Psoas muscle (tissue), 8 donors: Measurements from ENCODE around the gene FZD2. TPM values are rescaled to one million over a fixed set of nuclear protein-coding genes. Genes with fewer than 3 reads are reported as not detected.
"Not testable (repeated sequence)": the region's sequence is repeated elsewhere in the genome, so short reads cannot be mapped to it uniquely, and the experiment has no call there.

Source experiments
- ATAC-seq, 4 donors: fragments of 200-7000 bp; cut with Tn5 transposase; one replicate each; pipeline ENCODE4 v1.9.1; 2020; ENCODE audit warnings: moderate library complexity in 3 of 4, mild to moderate bottlenecking in 2 of 4
- DNase-seq, 2 donors: peaks; one replicate each; pipeline ENCODE4 v3.0.0-alpha.2; 2020
- H3K27ac ChIP-seq: fragments of 200-600 bp; one replicate; pipeline ENCODE4 v1.8.0; 2022
- H3K27me3 ChIP-seq, 3 donors: fragments of 200-600 bp in 1 of 3; one replicate each; pipeline versions ENCODE4 v1.6.1 to v1.8.0; 2013 to 2022; ENCODE audit warnings: low read length in 2 of 3, mild to moderate bottlenecking in 2 of 3, moderate library complexity in 1 of 3; ENCODE audit not compliant: insufficient read depth in 3 of 3
- H3K36me3 ChIP-seq, 2 donors: fragments of 200-600 bp in 1 of 2; one replicate each; pipeline versions ENCODE4 v1.6.1 to v1.8.0; 2013 to 2022; ENCODE audit warnings: low read depth in 1 of 2, mild to moderate bottlenecking in 1 of 2, moderate library complexity in 1 of 2; ENCODE audit not compliant: insufficient read depth in 1 of 2
- H3K4me1 ChIP-seq: fragments of 200-600 bp; one replicate; pipeline ENCODE4 v1.8.0; 2022
- H3K4me3 ChIP-seq: fragments of 200-600 bp; one replicate; pipeline ENCODE4 v1.8.0; 2022; ENCODE audit warnings: mild to moderate bottlenecking
- H3K9me3 ChIP-seq: fragments of 200-600 bp; one replicate; pipeline ENCODE4 v1.8.0; 2022
- CTCF ChIP-seq: fragments of 200-600 bp; IDR thresholded peaks from one replicate; pipeline ENCODE4 v1.8.0; 2022; ENCODE audit warnings: antibody characterized with exemption
- WGBS, 3 donors: extraction: QIAGEN DNeasy Blood & Tissue Kit; methylation state at CpG; one replicate each; pipeline versions ENCODE4 v1.1.6 to v1.1.7; 2013; 5-methylcytosine and 5-hydroxymethylcytosine counted together
- intact Hi-C, 2 donors: fragments of 100-400 bp; cut with DNase I; formaldehyde crosslinking; loops; one replicate each; pipeline versions ENCODE4 v1.11.0 to v1.14.2; 2022
- polyA plus RNA-seq, 3 donors: library from polyadenylated mRNA; stranded (reverse); fragments of 200-250 nt; gene quantifications; one replicate each; pipeline ENCODE4 v1.2.3, GENCODE V29; 2013
- total RNA-seq, 4 donors: library from RNA; stranded (reverse); fragmentation: NEBNext Ultra II Directional in 2 of 4; extraction: Animal tissue kit (Norgen Biotek cat#: 25700) in 2 of 4; gene quantifications; one replicate each; pipeline versions ENCODE4 v1.2.1 to v1.2.4, GENCODE V29; 2021 to 2023
- donor health status: healthy with polysubstance abuse.
- donor health status: DM: no; HTN: no; CAD: no; lungs with moderate emphysema.
- donor health status: Bipolar disorder and iron deficiency.
- donor health status: healthy.
- donor health status: DM: yes; HTN: yes; CAD: no.
- donor health status: DM: no; HTN: no; CAD: no.
- donor health status: DM: no; HTN: no; CAD: no.
- donor health status: DM: yes; HTN: yes; CAD: no.

The FZD2 gene
- total and polyA plus RNA-seq, 7 donors: 0.13 to 0.61 (median 0.32) TPM

DNA sequence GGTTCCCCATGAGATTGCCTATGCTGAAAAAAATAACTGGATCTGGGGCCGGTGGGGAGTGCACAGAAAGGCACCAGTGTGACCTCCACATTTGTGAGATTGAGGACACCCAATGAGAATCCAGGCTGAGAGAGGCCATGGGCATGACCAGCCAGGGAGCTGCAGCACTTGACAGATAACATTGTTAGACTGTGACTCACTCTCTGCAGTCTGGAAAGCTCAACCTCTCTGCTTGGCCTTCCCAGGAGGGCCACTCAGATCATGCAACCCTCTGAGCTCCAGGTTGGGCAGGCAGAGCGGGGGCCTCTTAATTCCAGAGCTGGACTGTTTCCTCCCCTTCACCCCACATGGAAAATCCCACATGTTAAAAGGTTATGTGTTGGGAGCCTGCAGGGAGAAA is 30.1 kb downstream of the FZD2 start:
- no peak for TF ChIP-seq CTCF
- H3K9me3 ChIP-seq: no peaks in the 10 kb centered on the region
- H3K4me1 ChIP-seq: no peaks in the 10 kb centered on the region
- 26 to 38% (median 31%) methylated on average over 2 of the region's 2 CpGs for WGBS, 3 donors
- H3K4me3 ChIP-seq: no peak overlapping the region
- no peak overlapping the region for H3K27ac ChIP-seq
- intact Hi-C loops: no loop called here
- DNase-seq: peak in 1 of 2 donors; percentile 17
- H3K36me3 ChIP-seq: no peaks in the 10 kb centered on the region
- ATAC-seq: peak in 3 of 4 donors; percentile 53 to 69 (median 60)
- peaks cover 0 to 2% (median 0%) of the 10 kb centered on the region in 3 donors for H3K27me3 ChIP-seq

DNA sequence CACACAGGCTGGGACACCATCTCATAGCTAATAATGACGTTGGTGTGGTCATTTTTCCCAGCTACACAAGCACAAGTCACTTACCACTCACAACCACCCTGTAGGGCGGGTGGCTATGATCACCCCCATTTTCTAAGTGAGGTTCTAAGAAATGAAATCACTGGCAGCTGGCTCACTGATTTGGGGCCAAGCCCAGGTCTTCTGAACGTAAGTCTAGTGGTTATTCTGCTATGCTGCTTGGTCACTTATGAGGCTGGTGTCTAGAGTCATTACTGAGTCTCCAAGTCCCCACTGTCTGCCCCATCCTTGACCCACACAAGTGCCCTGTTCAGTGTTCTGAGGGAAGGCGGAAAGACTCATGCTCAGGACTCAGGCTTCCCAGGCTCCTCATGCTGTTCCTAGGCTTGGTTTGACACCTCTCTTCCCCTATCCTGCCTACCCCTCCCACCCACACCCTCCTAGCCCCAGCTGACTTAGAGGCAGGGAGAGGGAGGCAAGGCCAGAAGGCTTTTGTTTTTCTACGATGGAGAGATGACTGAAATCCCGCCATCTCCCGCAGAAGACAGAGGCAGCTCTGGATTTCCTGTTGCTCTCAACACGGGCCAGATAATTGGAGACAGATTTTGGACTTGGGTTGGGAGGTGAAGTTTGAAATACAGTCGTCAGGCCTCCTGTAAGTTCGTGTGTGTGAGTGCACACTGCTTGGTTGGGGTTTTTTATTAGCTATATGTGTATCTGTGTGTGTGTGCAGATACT is 32.2 kb downstream of the FZD2 start:
- H3K4me3 ChIP-seq: no peak overlapping the region
- DNase-seq (no peak), ATAC-seq (no peak)
- no peak for TF ChIP-seq CTCF
- no peak overlapping the region for H3K27ac ChIP-seq
- no peaks in the 10 kb centered on the region for H3K4me1 ChIP-seq
- intact Hi-C loops: no loop called here
- 46 to 49% (median 49%) methylated on average over 10 of the region's 10 CpGs for WGBS, 3 donors
- H3K36me3 ChIP-seq: no peaks in the 10 kb centered on the region
- peaks cover 0 to 19% (median 0%) of the 10 kb centered on the region in 3 donors for H3K27me3 ChIP-seq
- H3K9me3 ChIP-seq: no peaks in the 10 kb centered on the region

GRCh38 chr17:44590072-44590462 is 32.8 kb downstream of the FZD2 start:
- H3K9me3 ChIP-seq, ATAC-seq, H3K4me3 ChIP-seq, H3K4me1 ChIP-seq, intact Hi-C loops, DNase-seq, H3K27ac ChIP-seq, H3K36me3 ChIP-seq: not testable (repeated sequence)
- H3K27me3 ChIP-seq: peaks cover 0 to 25% (median 0%) of the 10 kb centered on the region in 3 donors
- WGBS, 3 donors: 92 to 94% (median 92%) methylated on average over 1 of the region's 1 CpG

DNA sequence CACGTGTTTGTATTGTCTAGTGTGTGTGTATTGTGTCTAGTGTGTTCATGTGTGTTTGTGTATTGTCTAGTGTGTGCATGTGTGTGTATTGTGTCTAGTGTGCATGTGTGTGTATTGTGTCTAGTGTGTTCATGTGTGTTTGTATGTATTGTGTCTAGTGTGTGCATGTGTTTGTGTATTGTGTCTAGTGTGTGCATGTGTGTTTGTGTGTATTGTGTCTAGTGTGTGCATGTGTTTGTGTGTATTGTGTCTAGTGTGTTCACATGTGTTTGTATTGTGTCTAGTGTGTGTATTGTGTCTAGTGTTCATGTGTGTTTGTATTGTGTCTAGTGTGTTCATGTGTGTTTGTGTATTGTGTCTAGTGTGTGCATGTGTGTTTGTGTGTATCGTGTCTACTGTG is 33.5 kb downstream of the FZD2 start:
- 70 to 85% (median 72%) methylated on average over 2 of the region's 2 CpGs for WGBS, 3 donors
- ATAC-seq, H3K4me1 ChIP-seq, H3K4me3 ChIP-seq, H3K27ac ChIP-seq, H3K36me3 ChIP-seq, intact Hi-C loops, DNase-seq, H3K9me3 ChIP-seq: not testable (repeated sequence)
- peaks cover 0 to 30% (median 0%) of the 10 kb centered on the region in 3 donors for H3K27me3 ChIP-seq

DNA sequence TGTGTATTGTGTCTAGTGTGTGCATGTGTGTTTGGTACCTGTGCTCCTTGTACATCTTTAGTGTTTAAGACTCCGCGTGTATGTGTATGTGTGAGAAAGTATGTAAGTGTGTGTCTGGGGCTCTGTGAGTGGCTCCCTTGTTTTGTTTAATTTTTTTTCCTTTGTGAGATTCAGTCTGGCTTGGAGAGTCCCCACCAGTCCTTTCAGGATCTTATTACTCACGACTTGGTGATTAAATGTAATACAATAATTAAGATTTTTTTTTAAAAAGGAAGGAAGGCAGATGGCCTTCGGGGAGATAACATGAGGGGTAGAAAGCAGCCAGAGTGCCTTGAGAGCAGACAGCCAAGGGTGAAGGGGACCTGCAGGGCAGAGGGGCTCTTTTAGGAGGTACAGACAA is 33.9 kb downstream of the FZD2 start:
- no peaks in the 10 kb centered on the region for H3K4me1 ChIP-seq
- no peak overlapping the region for H3K27ac ChIP-seq
- 57 to 60% (median 58%) methylated on average over 4 of the region's 4 CpGs for WGBS, 3 donors
- H3K36me3 ChIP-seq: no peaks in the 10 kb centered on the region
- DNase-seq (no peak), ATAC-seq (no peak)
- no peaks in the 10 kb centered on the region for H3K9me3 ChIP-seq
- TF ChIP-seq CTCF: no peak
- no peak overlapping the region for H3K4me3 ChIP-seq
- peaks cover 0 to 35% (median 0%) of the 10 kb centered on the region in 3 donors for H3K27me3 ChIP-seq
- intact Hi-C loops: no loop called here
